A549 (cell line): ENCODE data around the gene ABHD6.

Experiments used
- CHD4 ChIP-seq: fragments of 200-600 bp; sonication (generic); IDR thresholded peaks from 2 replicates; pipeline ENCODE4 v1.6.1; 2016; ENCODE audit warnings: antibody characterized with exemption, mild to moderate bottlenecking, borderline replicate concordance
- CTCF ChIP-seq: fragments of >200 bp; sonication (Bioruptor Twin); formaldehyde crosslinking; IDR thresholded peaks from 3 replicates; pipeline ENCODE4 v1.5.1; 2016
- ELK1 ChIP-seq: fragments of 150-350 bp; IDR thresholded peaks from 2 replicates; pipeline ENCODE4 v1.6.1; 2014; ENCODE audit warnings: low read depth, mild to moderate bottlenecking, low read length
- EP300 ChIP-seq, 2 experiments: fragments of >200 bp; sonication (Bioruptor Twin); formaldehyde crosslinking; IDR thresholded peaks; 2 replicates in 1 of 2; 3 replicates in 1 of 2; pipeline ENCODE4 v1.6.1; 2016 to 2017
- ESRRA ChIP-seq: fragments of 150-350 bp; IDR thresholded peaks from 2 replicates; pipeline ENCODE4 v1.6.1; 2014; ENCODE audit warnings: mild to moderate bottlenecking, low read length, borderline replicate concordance
- JUN ChIP-seq, 2 experiments: fragments of >200 bp; sonication (Bioruptor Twin); formaldehyde crosslinking; IDR thresholded peaks; 2 replicates in 1 of 2; 3 replicates in 1 of 2; pipeline ENCODE4 v1.6.1; 2016 to 2017
- MAZ ChIP-seq: fragments of 150-350 bp; IDR thresholded peaks from 2 replicates; pipeline ENCODE4 v1.6.1; 2014; ENCODE audit warnings: antibody characterized with exemption, low read depth, low read length, borderline replicate concordance
- NR3C1 ChIP-seq: fragments of >200 bp; sonication (Bioruptor Twin); formaldehyde crosslinking; IDR thresholded peaks from 3 replicates; pipeline ENCODE4 v1.6.1; 2017
- PHF8 ChIP-seq: fragments of 200-600 bp; sonication (generic); IDR thresholded peaks from 2 replicates; pipeline ENCODE4 v1.6.1; 2016; ENCODE audit warnings: low read depth, mild to moderate bottlenecking, antibody characterized with exemption, moderate library complexity, borderline replicate concordance
- POLR2A ChIP-seq: IDR thresholded peaks from 2 replicates; pipeline ENCODE4 v1.6.1; 2012; ENCODE audit warnings: mild to moderate bottlenecking, low read length
- RCOR1 ChIP-seq: fragments of 150-350 bp; IDR thresholded peaks from 2 replicates; pipeline ENCODE4 v1.6.1; 2014; ENCODE audit warnings: antibody characterized with exemption, low read length, low read depth
- REST ChIP-seq: fragments of 200-600 bp; sonication (generic); IDR thresholded peaks from 2 replicates; pipeline ENCODE4 v1.6.1; 2016; ENCODE audit warnings: antibody characterized with exemption, mild to moderate bottlenecking, moderate library complexity
- SMC3 ChIP-seq: fragments of >200 bp; sonication (Bioruptor Twin); formaldehyde crosslinking; IDR thresholded peaks from 3 replicates; pipeline ENCODE4 v1.6.1; 2018; ENCODE audit warnings: inconsistent platforms
- ZSCAN20 ChIP-seq: fragments of 250-450 bp; sonication (Bioruptor Pico); IDR thresholded peaks from 2 replicates; pipeline ENCODE4 v1.8.0; 2022; ENCODE audit warnings: mild to moderate bottlenecking, moderate library complexity

GRCh38 chr3:58258392-58259055 lies 20.9 kb downstream of the ABHD6 start:
- TF ChIP-seq CHD4 (no peak), CTCF (no peak), POLR2A (no peak), JUN (IDR thresholded peaks at IDR 0.05) (no peak), ZSCAN20 (CRISPR knock-in tag) (no peak), EP300 (IDR thresholded peaks at IDR 0.05) (no peak), REST (no peak), ELK1 (no peak), RCOR1 (no peak), NR3C1 (no peak), SMC3 (no peak), ESRRA (no peak), MAZ (no peak), PHF8 (no peak)
